Measurements from ENCODE around the gene ZBTB16.

ZBTB16 gene

GRCh38 chr11:114202011-114202609, 142.6 kb downstream of the ZBTB16 start:
- DNase-seq (ENCODE audit: low read depth in 2 of 2): peak in 1 of 2 donors; percentile 66
- TF ChIP-seq CTCF (IDR thresholded peaks at IDR 0.05; ENCODE audit: low read depth, low read length): no peak

GRCh38 chr11:114207096-114207495, 147.6 kb downstream of the ZBTB16 start:
- H3K4me3 ChIP-seq (replicated peaks in 1 of 2; ENCODE audit: low read depth in 2 of 2, low read length in 2 of 2): no peak overlapping the region
- no peak for TF ChIP-seq CTCF (IDR thresholded peaks at IDR 0.05; ENCODE audit: low read depth, low read length)
- DNase-seq (ENCODE audit: low read depth in 2 of 2): peak in 1 of 2 donors; percentile 33

More at GRCh38 chr11:114202011-114202609, 142.6 kb downstream of the ZBTB16 start:
- H3K4me3 ChIP-seq (replicated peaks in 1 of 2; ENCODE audit: low read depth in 2 of 2, low read length in 2 of 2): no peak overlapping the region

- TF ChIP-seq CTCF (IDR thresholded peaks at IDR 0.05; ENCODE audit: low read depth, low read length): no peak
- no peak overlapping the region for H3K4me3 ChIP-seq (replicated peaks in 1 of 2; ENCODE audit: low read depth in 2 of 2, low read length in 2 of 2)
- peak in 1 of 2 donors; percentile 28 for DNase-seq (ENCODE audit: low read depth in 2 of 2)
Observed at GRCh38 chr11:114208377-114208776, 148.9 kb downstream of the ZBTB16 start.

- no peak for DNase-seq (ENCODE audit: low read depth in 2 of 2)
- no peak overlapping the region for H3K4me3 ChIP-seq (replicated peaks in 1 of 2; ENCODE audit: low read depth in 2 of 2, low read length in 2 of 2)
- TF ChIP-seq CTCF (IDR thresholded peaks at IDR 0.05; ENCODE audit: low read depth, low read length): no peak
Observed at GRCh38 chr11:114209343-114209742, 149.8 kb downstream of the ZBTB16 start.

DNA sequence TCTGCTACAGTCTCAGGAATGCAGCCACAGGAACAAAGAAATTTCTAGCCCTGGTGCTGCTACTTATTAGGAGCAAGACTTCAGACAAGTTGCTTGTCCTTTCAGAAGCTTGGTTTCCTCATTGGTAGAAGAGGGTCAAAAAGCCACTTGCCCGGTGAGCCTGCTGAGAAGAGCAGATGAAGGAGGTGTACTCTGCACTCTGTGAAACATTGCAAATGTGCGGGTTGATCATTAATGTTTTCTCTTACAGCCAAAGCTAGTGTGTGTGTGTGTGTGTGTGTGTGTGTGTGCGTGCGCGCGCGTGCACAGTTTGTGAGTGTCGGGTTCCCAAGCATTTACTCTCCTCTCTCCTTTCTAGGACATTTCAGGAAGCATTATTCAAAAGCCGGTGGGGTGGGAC, 150.4 kb downstream of the ZBTB16 start:
- no peak for DNase-seq (ENCODE audit: low read depth in 2 of 2)
- TF ChIP-seq CTCF (IDR thresholded peaks at IDR 0.05; ENCODE audit: low read depth, low read length): no peak
- H3K4me3 ChIP-seq (replicated peaks in 1 of 2; ENCODE audit: low read depth in 2 of 2, low read length in 2 of 2): no peak overlapping the region

- no peak for TF ChIP-seq CTCF (IDR thresholded peaks at IDR 0.05; ENCODE audit: low read depth, low read length)
- no peak overlapping the region for H3K4me3 ChIP-seq (replicated peaks in 1 of 2; ENCODE audit: low read depth in 2 of 2, low read length in 2 of 2)
- DNase-seq (ENCODE audit: low read depth in 2 of 2): no peak
Observed at GRCh38 chr11:114211444-114212121, 152.1 kb downstream of the ZBTB16 start.

Measured in cardiac fibroblast (primary cell).